HepG2 (cell line): ENCODE measurements around the gene GTF3A. TPM values are rescaled to one million over a fixed set of nuclear protein-coding genes. Genes with fewer than 3 reads are reported as not detected.

ENCODE experiments used
- GPN1 ChIP-seq: sonication (generic); formaldehyde crosslinking; IDR thresholded peaks from 2 replicates; pipeline ENCODE4 v1.5.1; 2020; ENCODE audit warnings: missing genetic modification reagents, borderline replicate concordance
- KLF12 ChIP-seq: sonication (generic); formaldehyde crosslinking; IDR thresholded peaks from 2 replicates; pipeline ENCODE4 v1.4.0; 2020; ENCODE audit warnings: missing genetic modification reagents, borderline replicate concordance
- MAF1 ChIP-seq: sonication (generic); formaldehyde crosslinking; IDR thresholded peaks from 2 replicates; pipeline ENCODE4 v1.5.0; 2020; ENCODE audit warnings: missing genetic modification reagents, borderline replicate concordance
- ZFP62 ChIP-seq: sonication (generic); formaldehyde crosslinking; IDR thresholded peaks from 2 replicates; pipeline ENCODE4 v1.4.0; 2020; ENCODE audit warnings: missing genetic modification reagents
- ZNF230 ChIP-seq: sonication (generic); formaldehyde crosslinking; IDR thresholded peaks from 2 replicates; pipeline ENCODE4 v1.4.0; 2020; ENCODE audit warnings: mild to moderate bottlenecking, missing genetic modification reagents
- ZNF891 ChIP-seq: sonication (generic); formaldehyde crosslinking; IDR thresholded peaks from 2 replicates; pipeline ENCODE4 v1.5.0; 2020; ENCODE audit warnings: mild to moderate bottlenecking, missing genetic modification reagents
- polyA plus RNA-seq, 8 experiments: library from polyadenylated mRNA; depleted of rRNA in 3 of 8; stranded (reverse) in 7 of 8; unstranded in 1 of 8; fragments of >200 nt; fragmentation: Illumina TruSeq in 4 of 8; extraction: Trizol in 4 of 8; gene quantifications; 2 replicates each; pipeline versions ENCODE4 v1.2.1 to v1.2.3, GENCODE V29; 2011 to 2016; ENCODE audit warnings: low read depth in 4 of 8, missing spikeins in 1 of 8, mixed read lengths in 1 of 8; ENCODE audit not compliant: insufficient read depth in 1 of 8
- total RNA-seq, 5 experiments: library from RNA; depleted of rRNA; stranded (reverse); fragments of >200 nt; fragmentation: Illumina TruSeq; extraction: Trizol; gene quantifications; 2 replicates each; pipeline ENCODE4 v1.2.3, GENCODE V29; 2016; ENCODE audit warnings: low read depth in 1 of 5
- TF ChIP-seq, protein P1 (sequence below): sonication (generic); formaldehyde crosslinking; IDR thresholded peaks from 2 replicates; pipeline ENCODE4 v1.4.0; 2020; ENCODE audit warnings: missing genetic modification reagents
- TF ChIP-seq, protein P2 (sequence below): sonication (generic); formaldehyde crosslinking; IDR thresholded peaks from 2 replicates; pipeline ENCODE4 v1.4.0; 2020; ENCODE audit warnings: missing genetic modification reagents
- TF ChIP-seq, protein P3 (sequence below): sonication (generic); formaldehyde crosslinking; IDR thresholded peaks from 2 replicates; pipeline ENCODE4 v1.4.0; 2020; ENCODE audit warnings: missing genetic modification reagents, mild to moderate bottlenecking, borderline replicate concordance
- TF ChIP-seq, protein P4 (sequence below): sonication (generic); formaldehyde crosslinking; IDR thresholded peaks from 2 replicates; pipeline ENCODE4 v1.5.0; 2020; ENCODE audit warnings: missing genetic modification reagents, mild to moderate bottlenecking, borderline replicate concordance
- TF ChIP-seq, protein P5 (sequence below): sonication (generic); formaldehyde crosslinking; IDR thresholded peaks from 2 replicates; pipeline ENCODE4 v1.9.0; 2022; ENCODE audit warnings: low read depth, missing genetic modification reagents
- TF ChIP-seq, protein P6 (sequence below): IDR thresholded peaks from 2 replicates; pipeline ENCODE4 v1.6.1; 2016; ENCODE audit warnings: low read depth, control low read depth

Gene GTF3A
- total and polyA plus RNA-seq, 2 of the 13 experiments (the other 11 are each of a cell fraction or from before 2014, with no cell fraction given), result 42.1 to 176 TPM

DNA sequence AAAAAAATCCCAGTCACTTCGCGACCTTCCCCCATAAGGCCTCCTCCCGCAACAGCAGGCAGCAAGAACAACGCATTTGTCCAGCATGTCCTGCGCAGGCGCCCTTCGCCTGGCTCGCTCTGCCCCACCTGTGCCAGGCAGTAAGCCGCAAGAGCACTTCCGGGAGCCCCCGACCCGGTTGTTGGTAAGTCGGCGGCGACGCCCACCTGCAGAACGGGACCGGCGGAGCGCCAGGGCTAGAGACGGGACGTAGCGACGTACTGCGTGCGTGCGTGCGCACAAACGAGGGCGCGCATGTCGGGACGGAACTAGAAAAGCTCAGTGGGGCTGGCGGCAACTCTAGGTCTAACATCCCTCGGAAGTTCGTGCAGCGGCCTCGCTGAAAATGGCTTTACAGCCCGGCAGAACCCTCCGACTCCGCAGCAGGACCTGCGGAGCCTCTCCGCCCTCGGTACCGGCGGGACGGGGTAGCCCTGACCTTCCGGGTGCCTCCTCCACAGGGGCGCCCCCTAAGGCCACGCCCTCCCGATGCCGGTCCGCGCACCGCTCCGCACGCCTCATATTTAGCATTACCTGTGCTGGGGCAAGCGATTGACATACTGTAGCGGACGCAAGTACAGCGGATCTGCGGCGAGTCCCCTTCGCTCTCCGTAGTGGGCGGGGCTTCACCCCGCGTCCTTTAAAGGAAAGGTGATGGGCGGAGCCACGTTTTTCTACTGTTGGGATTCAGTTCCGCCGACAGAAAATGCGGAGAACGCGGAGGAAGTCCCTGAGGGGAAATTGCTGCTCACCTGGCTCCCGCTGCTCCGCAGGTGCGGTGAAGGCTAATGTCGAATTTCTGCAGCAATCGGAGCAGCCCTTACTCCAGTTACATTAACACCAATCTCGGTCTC lies 25.8 kb downstream of the GTF3A start, which contains the start of gene MTIF3 (continued):
- TF ChIP-seq, protein P1, sequence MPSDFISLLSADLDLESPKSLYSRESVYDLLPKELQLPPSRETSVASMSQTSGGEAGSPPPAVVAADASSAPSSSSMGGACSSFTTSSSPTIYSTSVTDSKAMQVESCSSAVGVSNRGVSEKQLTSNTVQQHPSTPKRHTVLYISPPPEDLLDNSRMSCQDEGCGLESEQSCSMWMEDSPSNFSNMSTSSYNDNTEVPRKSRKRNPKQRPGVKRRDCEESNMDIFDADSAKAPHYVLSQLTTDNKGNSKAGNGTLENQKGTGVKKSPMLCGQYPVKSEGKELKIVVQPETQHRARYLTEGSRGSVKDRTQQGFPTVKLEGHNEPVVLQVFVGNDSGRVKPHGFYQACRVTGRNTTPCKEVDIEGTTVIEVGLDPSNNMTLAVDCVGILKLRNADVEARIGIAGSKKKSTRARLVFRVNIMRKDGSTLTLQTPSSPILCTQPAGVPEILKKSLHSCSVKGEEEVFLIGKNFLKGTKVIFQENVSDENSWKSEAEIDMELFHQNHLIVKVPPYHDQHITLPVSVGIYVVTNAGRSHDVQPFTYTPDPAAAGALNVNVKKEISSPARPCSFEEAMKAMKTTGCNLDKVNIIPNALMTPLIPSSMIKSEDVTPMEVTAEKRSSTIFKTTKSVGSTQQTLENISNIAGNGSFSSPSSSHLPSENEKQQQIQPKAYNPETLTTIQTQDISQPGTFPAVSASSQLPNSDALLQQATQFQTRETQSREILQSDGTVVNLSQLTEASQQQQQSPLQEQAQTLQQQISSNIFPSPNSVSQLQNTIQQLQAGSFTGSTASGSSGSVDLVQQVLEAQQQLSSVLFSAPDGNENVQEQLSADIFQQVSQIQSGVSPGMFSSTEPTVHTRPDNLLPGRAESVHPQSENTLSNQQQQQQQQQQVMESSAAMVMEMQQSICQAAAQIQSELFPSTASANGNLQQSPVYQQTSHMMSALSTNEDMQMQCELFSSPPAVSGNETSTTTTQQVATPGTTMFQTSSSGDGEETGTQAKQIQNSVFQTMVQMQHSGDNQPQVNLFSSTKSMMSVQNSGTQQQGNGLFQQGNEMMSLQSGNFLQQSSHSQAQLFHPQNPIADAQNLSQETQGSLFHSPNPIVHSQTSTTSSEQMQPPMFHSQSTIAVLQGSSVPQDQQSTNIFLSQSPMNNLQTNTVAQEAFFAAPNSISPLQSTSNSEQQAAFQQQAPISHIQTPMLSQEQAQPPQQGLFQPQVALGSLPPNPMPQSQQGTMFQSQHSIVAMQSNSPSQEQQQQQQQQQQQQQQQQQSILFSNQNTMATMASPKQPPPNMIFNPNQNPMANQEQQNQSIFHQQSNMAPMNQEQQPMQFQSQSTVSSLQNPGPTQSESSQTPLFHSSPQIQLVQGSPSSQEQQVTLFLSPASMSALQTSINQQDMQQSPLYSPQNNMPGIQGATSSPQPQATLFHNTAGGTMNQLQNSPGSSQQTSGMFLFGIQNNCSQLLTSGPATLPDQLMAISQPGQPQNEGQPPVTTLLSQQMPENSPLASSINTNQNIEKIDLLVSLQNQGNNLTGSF, result 0 out of 2 replicates have a peak, but pooled peaks have one; percentile 17
- TF ChIP-seq MAF1 (CRISPR knock-in tag) (peak; percentile 86), ZNF230 (CRISPR knock-in tag) (peak; percentile 97; the same call in 1 of the 2 replicates), ZNF891 (CRISPR knock-in tag) (peak; percentile 82; the same call in 1 of the 2 replicates), KLF12 (CRISPR knock-in tag) (peak; percentile 89; the same call in 1 of the 2 replicates), ZFP62 (CRISPR knock-in tag) (no peak), GPN1 (CRISPR knock-in tag) (no peak)
- TF ChIP-seq, protein P2, sequence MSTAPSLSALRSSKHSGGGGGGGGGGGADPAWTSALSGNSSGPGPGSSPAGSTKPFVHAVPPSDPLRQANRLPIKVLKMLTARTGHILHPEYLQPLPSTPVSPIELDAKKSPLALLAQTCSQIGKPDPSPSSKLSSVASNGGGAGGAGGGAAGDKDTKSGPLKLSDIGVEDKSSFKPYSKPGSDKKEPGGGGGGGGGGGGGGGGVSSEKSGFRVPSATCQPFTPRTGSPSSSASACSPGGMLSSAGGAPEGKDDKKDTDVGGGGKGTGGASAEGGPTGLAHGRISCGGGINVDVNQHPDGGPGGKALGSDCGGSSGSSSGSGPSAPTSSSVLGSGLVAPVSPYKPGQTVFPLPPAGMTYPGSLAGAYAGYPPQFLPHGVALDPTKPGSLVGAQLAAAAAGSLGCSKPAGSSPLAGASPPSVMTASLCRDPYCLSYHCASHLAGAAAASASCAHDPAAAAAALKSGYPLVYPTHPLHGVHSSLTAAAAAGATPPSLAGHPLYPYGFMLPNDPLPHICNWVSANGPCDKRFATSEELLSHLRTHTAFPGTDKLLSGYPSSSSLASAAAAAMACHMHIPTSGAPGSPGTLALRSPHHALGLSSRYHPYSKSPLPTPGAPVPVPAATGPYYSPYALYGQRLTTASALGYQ (CRISPR knock-in tag), result peak; percentile 38; the same call in 1 of the 2 replicates
- TF ChIP-seq, protein P3, sequence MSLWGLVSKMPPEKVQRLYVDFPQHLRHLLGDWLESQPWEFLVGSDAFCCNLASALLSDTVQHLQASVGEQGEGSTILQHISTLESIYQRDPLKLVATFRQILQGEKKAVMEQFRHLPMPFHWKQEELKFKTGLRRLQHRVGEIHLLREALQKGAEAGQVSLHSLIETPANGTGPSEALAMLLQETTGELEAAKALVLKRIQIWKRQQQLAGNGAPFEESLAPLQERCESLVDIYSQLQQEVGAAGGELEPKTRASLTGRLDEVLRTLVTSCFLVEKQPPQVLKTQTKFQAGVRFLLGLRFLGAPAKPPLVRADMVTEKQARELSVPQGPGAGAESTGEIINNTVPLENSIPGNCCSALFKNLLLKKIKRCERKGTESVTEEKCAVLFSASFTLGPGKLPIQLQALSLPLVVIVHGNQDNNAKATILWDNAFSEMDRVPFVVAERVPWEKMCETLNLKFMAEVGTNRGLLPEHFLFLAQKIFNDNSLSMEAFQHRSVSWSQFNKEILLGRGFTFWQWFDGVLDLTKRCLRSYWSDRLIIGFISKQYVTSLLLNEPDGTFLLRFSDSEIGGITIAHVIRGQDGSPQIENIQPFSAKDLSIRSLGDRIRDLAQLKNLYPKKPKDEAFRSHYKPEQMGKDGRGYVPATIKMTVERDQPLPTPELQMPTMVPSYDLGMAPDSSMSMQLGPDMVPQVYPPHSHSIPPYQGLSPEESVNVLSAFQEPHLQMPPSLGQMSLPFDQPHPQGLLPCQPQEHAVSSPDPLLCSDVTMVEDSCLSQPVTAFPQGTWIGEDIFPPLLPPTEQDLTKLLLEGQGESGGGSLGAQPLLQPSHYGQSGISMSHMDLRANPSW (CRISPR knock-in tag), result peak; percentile 62; the same call in 1 of the 2 replicates
- TF ChIP-seq, protein P4, sequence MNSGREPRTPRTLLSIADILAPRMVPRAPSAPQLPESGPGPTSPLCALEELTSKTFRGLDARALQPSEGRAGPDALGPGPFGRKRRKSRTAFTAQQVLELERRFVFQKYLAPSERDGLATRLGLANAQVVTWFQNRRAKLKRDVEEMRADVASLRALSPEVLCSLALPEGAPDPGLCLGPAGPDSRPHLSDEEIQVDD (CRISPR knock-in tag), result no peak
- TF ChIP-seq, protein P5, sequence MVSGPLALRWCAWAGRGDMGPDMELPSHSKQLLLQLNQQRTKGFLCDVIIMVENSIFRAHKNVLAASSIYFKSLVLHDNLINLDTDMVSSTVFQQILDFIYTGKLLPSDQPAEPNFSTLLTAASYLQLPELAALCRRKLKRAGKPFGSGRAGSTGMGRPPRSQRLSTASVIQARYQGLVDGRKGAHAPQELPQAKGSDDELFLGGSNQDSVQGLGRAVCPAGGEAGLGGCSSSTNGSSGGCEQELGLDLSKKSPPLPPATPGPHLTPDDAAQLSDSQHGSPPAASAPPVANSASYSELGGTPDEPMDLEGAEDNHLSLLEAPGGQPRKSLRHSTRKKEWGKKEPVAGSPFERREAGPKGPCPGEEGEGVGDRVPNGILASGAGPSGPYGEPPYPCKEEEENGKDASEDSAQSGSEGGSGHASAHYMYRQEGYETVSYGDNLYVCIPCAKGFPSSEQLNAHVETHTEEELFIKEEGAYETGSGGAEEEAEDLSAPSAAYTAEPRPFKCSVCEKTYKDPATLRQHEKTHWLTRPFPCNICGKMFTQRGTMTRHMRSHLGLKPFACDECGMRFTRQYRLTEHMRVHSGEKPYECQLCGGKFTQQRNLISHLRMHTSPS (CRISPR knock-in tag), result peak; percentile 80; the same call in 1 of the 2 replicates
- TF ChIP-seq, protein P6, sequence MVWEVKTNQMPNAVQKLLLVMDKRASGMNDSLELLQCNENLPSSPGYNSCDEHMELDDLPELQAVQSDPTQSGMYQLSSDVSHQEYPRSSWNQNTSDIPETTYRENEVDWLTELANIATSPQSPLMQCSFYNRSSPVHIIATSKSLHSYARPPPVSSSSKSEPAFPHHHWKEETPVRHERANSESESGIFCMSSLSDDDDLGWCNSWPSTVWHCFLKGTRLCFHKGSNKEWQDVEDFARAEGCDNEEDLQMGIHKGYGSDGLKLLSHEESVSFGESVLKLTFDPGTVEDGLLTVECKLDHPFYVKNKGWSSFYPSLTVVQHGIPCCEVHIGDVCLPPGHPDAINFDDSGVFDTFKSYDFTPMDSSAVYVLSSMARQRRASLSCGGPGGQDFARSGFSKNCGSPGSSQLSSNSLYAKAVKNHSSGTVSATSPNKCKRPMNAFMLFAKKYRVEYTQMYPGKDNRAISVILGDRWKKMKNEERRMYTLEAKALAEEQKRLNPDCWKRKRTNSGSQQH (CRISPR knock-in tag), result no peak; the same call in 1 of the 2 replicates
